ENCODE measurements around the gene ANKUB1.

ANKUB1 gene

GRCh38 chr3:149738876-149739275 is 53.5 kb downstream of the ANKUB1 start:
- H3K9me3 ChIP-seq (ENCODE audit: low read length), result no peaks in the 10 kb centered on the region
- no peak overlapping the region for H2AFZ ChIP-seq (ENCODE audit: low read depth, low read length)
- H3K36me3 ChIP-seq (ENCODE audit: insufficient read depth, low read length), result peaks cover 27% of the 10 kb centered on the region
- no peak overlapping the region for H3K4me3 ChIP-seq (ENCODE audit: low read length)
- H3K4me1 ChIP-seq (ENCODE audit: insufficient read depth, low read length), result no peaks in the 10 kb centered on the region
- H3K27me3 ChIP-seq (ENCODE audit: insufficient read depth, low read length), result no peaks in the 10 kb centered on the region

- H3K4me3 ChIP-seq (ENCODE audit: low read length), result no peak overlapping the region
- H3K9me3 ChIP-seq (ENCODE audit: low read length), result no peaks in the 10 kb centered on the region
- H3K27me3 ChIP-seq (ENCODE audit: insufficient read depth, low read length), result no peaks in the 10 kb centered on the region
- H3K36me3 ChIP-seq (ENCODE audit: insufficient read depth, low read length), result peaks cover 21% of the 10 kb centered on the region
- no peak overlapping the region for H2AFZ ChIP-seq (ENCODE audit: low read depth, low read length)
- no peaks in the 10 kb centered on the region for H3K4me1 ChIP-seq (ENCODE audit: insufficient read depth, low read length)
Measured at GRCh38 chr3:149736953-149737205, 55.5 kb downstream of the ANKUB1 start.

- Histone ChIP-seq H3K4me1 (ENCODE audit: insufficient read depth, low read length) (no peaks in the 10 kb centered on the region), H3K4me3 (ENCODE audit: low read length) (no peak overlapping the region), H3K9me3 (ENCODE audit: low read length) (no peaks in the 10 kb centered on the region), H3K36me3 (ENCODE audit: insufficient read depth, low read length) (peaks cover 20% of the 10 kb centered on the region), H2AFZ (ENCODE audit: low read depth, low read length) (no peak overlapping the region), H3K27me3 (ENCODE audit: insufficient read depth, low read length) (no peaks in the 10 kb centered on the region)
Measured at GRCh38 chr3:149736175-149736952, 56.0 kb downstream of the ANKUB1 start.

- Histone ChIP-seq H3K4me1 (ENCODE audit: insufficient read depth, low read length) (no peaks in the 10 kb centered on the region), H2AFZ (ENCODE audit: low read depth, low read length) (no peak overlapping the region), H3K36me3 (ENCODE audit: insufficient read depth, low read length) (no peaks in the 10 kb centered on the region), H3K9me3 (ENCODE audit: low read length) (no peaks in the 10 kb centered on the region), H3K27me3 (ENCODE audit: insufficient read depth, low read length) (no peaks in the 10 kb centered on the region), H3K4me3 (ENCODE audit: low read length) (no peak overlapping the region)
Measured at GRCh38 chr3:149732234-149732633, 60.1 kb downstream of the ANKUB1 start.

GRCh38 chr3:149727656-149728055 is 64.7 kb downstream of the ANKUB1 start:
- no peaks in the 10 kb centered on the region for H3K9me3 ChIP-seq (ENCODE audit: low read length)
- H3K4me1 ChIP-seq (ENCODE audit: insufficient read depth, low read length), result no peaks in the 10 kb centered on the region
- H3K36me3 ChIP-seq (ENCODE audit: insufficient read depth, low read length), result no peaks in the 10 kb centered on the region
- no peaks in the 10 kb centered on the region for H3K27me3 ChIP-seq (ENCODE audit: insufficient read depth, low read length)
- no peak overlapping the region for H2AFZ ChIP-seq (ENCODE audit: low read depth, low read length)
- H3K4me3 ChIP-seq (ENCODE audit: low read length), result no peak overlapping the region

GRCh38 chr3:149726716-149727407 is 65.5 kb downstream of the ANKUB1 start:
- H3K4me3 ChIP-seq (ENCODE audit: low read length), result no peak overlapping the region
- no peaks in the 10 kb centered on the region for H3K9me3 ChIP-seq (ENCODE audit: low read length)
- H2AFZ ChIP-seq (ENCODE audit: low read depth, low read length), result no peak overlapping the region
- H3K27me3 ChIP-seq (ENCODE audit: insufficient read depth, low read length), result no peaks in the 10 kb centered on the region
- H3K36me3 ChIP-seq (ENCODE audit: insufficient read depth, low read length), result no peaks in the 10 kb centered on the region
- H3K4me1 ChIP-seq (ENCODE audit: insufficient read depth, low read length), result no peaks in the 10 kb centered on the region

GRCh38 chr3:149723781-149724180 is 68.6 kb downstream of the ANKUB1 start:
- H3K4me3 ChIP-seq (ENCODE audit: low read length), result no peak overlapping the region
- H3K4me1 ChIP-seq (ENCODE audit: insufficient read depth, low read length), result no peaks in the 10 kb centered on the region
- H3K27me3 ChIP-seq (ENCODE audit: insufficient read depth, low read length), result no peaks in the 10 kb centered on the region
- no peaks in the 10 kb centered on the region for H3K9me3 ChIP-seq (ENCODE audit: low read length)
- H3K36me3 ChIP-seq (ENCODE audit: insufficient read depth, low read length), result no peaks in the 10 kb centered on the region
- H2AFZ ChIP-seq (ENCODE audit: low read depth, low read length), result no peak overlapping the region

- no peak overlapping the region for H3K4me3 ChIP-seq (ENCODE audit: low read length)
- H3K36me3 ChIP-seq (ENCODE audit: insufficient read depth, low read length), result no peaks in the 10 kb centered on the region
- no peak overlapping the region for H2AFZ ChIP-seq (ENCODE audit: low read depth, low read length)
- no peaks in the 10 kb centered on the region for H3K9me3 ChIP-seq (ENCODE audit: low read length)
- no peaks in the 10 kb centered on the region for H3K27me3 ChIP-seq (ENCODE audit: insufficient read depth, low read length)
- peaks cover 2% of the 10 kb centered on the region for H3K4me1 ChIP-seq (ENCODE audit: insufficient read depth, low read length)
Measured at GRCh38 chr3:149720918-149721317, 71.4 kb downstream of the ANKUB1 start.

GRCh38 chr3:149717391-149718056 is 74.8 kb downstream of the ANKUB1 start:
- H3K9me3 ChIP-seq (ENCODE audit: low read length), result no peaks in the 10 kb centered on the region
- no peaks in the 10 kb centered on the region for H3K36me3 ChIP-seq (ENCODE audit: insufficient read depth, low read length)
- no peak overlapping the region for H3K4me3 ChIP-seq (ENCODE audit: low read length)
- no peak overlapping the region for H2AFZ ChIP-seq (ENCODE audit: low read depth, low read length)
- no peaks in the 10 kb centered on the region for H3K27me3 ChIP-seq (ENCODE audit: insufficient read depth, low read length)
- H3K4me1 ChIP-seq (ENCODE audit: insufficient read depth, low read length), result peaks cover 2% of the 10 kb centered on the region

GRCh38 chr3:149716984-149717383 is 75.4 kb downstream of the ANKUB1 start:
- Histone ChIP-seq H2AFZ (ENCODE audit: low read depth, low read length) (no peak overlapping the region), H3K36me3 (ENCODE audit: insufficient read depth, low read length) (no peaks in the 10 kb centered on the region), H3K27me3 (ENCODE audit: insufficient read depth, low read length) (no peaks in the 10 kb centered on the region), H3K4me1 (ENCODE audit: insufficient read depth, low read length) (peaks cover 2% of the 10 kb centered on the region), H3K4me3 (ENCODE audit: low read length) (no peak overlapping the region), H3K9me3 (ENCODE audit: low read length) (no peaks in the 10 kb centered on the region)

- Histone ChIP-seq H3K4me3 (ENCODE audit: low read length) (no peak overlapping the region), H2AFZ (ENCODE audit: low read depth, low read length) (no peak overlapping the region), H3K4me1 (ENCODE audit: insufficient read depth, low read length) (peaks cover 2% of the 10 kb centered on the region), H3K36me3 (ENCODE audit: insufficient read depth, low read length) (no peaks in the 10 kb centered on the region), H3K9me3 (ENCODE audit: low read length) (no peaks in the 10 kb centered on the region), H3K27me3 (ENCODE audit: insufficient read depth, low read length) (no peaks in the 10 kb centered on the region)
Measured at GRCh38 chr3:149715247-149715646, 77.1 kb downstream of the ANKUB1 start.

GRCh38 chr3:149713730-149714654 is 78.4 kb downstream of the ANKUB1 start:
- Histone ChIP-seq H3K36me3 (ENCODE audit: insufficient read depth, low read length) (no peaks in the 10 kb centered on the region), H3K9me3 (ENCODE audit: low read length) (no peaks in the 10 kb centered on the region), H3K27me3 (ENCODE audit: insufficient read depth, low read length) (no peaks in the 10 kb centered on the region), H3K4me1 (ENCODE audit: insufficient read depth, low read length) (peaks cover 2% of the 10 kb centered on the region), H2AFZ (ENCODE audit: low read depth, low read length) (no peak overlapping the region), H3K4me3 (ENCODE audit: low read length) (no peak overlapping the region)

Data from neuron (in vitro differentiated cells).